Measurements from ENCODE around the gene RPUSD1. TPM values are rescaled to one million over a fixed set of nuclear protein-coding genes. Genes with fewer than 3 reads are reported as not detected.

Gene RPUSD1
- total RNA-seq, 2 donors from 2014 or later: 24.1 to 34.4 TPM

- Histone ChIP-seq H3K4me1 (ENCODE audit: control insufficient read depth, insufficient read depth, low read length) (no peaks in the 10 kb centered on the region), H3K36me3 (ENCODE audit: control insufficient read depth, insufficient read depth, low read length) (no peaks in the 10 kb centered on the region), H3K27me3 (ENCODE audit: control insufficient read depth, insufficient read depth, low read length, poor library complexity, severe bottlenecking) (peaks cover 18% of the 10 kb centered on the region), H3K27ac (ENCODE audit: low read depth, low read length) (no peak overlapping the region), H3K9me3 (ENCODE audit: control insufficient read depth, low read length) (no peaks in the 10 kb centered on the region), H3K9ac (ENCODE audit: extremely low read depth, low read length, poor library complexity, severe bottlenecking) (no peak overlapping the region), H3K4me3 (ENCODE audit: low read length) (no peak overlapping the region)
- 84 to 88% methylated on average over 27 to 33 of the region's 33 CpGs for WGBS, 2 experiments (ENCODE audit: insufficient coverage in 1 of 2, insufficient read length in 1 of 2)
- DNase-seq: no peak
- peaks cover 50% of the 10 kb centered on the region for H3K27me3 Mint-ChIP-seq (ENCODE audit: insufficient read depth)
- H3K4me1 Mint-ChIP-seq: peaks cover 2% of the 10 kb centered on the region
- H3K4me3 Mint-ChIP-seq: no peak overlapping the region
- H3K9me3 Mint-ChIP-seq: peaks cover 3% of the 10 kb centered on the region
- H3K36me3 Mint-ChIP-seq (ENCODE audit: low read depth): no peaks in the 10 kb centered on the region
- no peak overlapping the region for H3K27ac Mint-ChIP-seq
- TF ChIP-seq CTCF (conservative IDR thresholded peaks at IDR 0.05): no peak
These were observed 16.2 kb upstream of the RPUSD1 start for GRCh38 chr16:804193-805048.

GRCh38 chr16:803754-804080 lies 15.5 kb upstream of the RPUSD1 start:
- no peak overlapping the region for H3K9ac ChIP-seq (ENCODE audit: extremely low read depth, low read length, poor library complexity, severe bottlenecking)
- WGBS, 2 experiments (ENCODE audit: insufficient coverage in 1 of 2, insufficient read length in 1 of 2): 65 to 78% methylated on average over 4 to 7 of the region's 8 CpGs
- peaks cover 3% of the 10 kb centered on the region for H3K9me3 Mint-ChIP-seq
- no peak overlapping the region for H3K4me3 Mint-ChIP-seq
- H3K27me3 Mint-ChIP-seq (ENCODE audit: insufficient read depth): peaks cover 44% of the 10 kb centered on the region
- no peaks in the 10 kb centered on the region for H3K4me1 ChIP-seq (ENCODE audit: control insufficient read depth, insufficient read depth, low read length)
- H3K9me3 ChIP-seq (ENCODE audit: control insufficient read depth, low read length): no peaks in the 10 kb centered on the region
- no peak overlapping the region for H3K4me3 ChIP-seq (ENCODE audit: low read length)
- no peak for DNase-seq
- H3K27me3 ChIP-seq (ENCODE audit: control insufficient read depth, insufficient read depth, low read length, poor library complexity, severe bottlenecking): peaks cover 18% of the 10 kb centered on the region
- no peaks in the 10 kb centered on the region for H3K36me3 Mint-ChIP-seq (ENCODE audit: low read depth)
- H3K27ac Mint-ChIP-seq: no peak overlapping the region
- no peaks in the 10 kb centered on the region for H3K36me3 ChIP-seq (ENCODE audit: control insufficient read depth, insufficient read depth, low read length)
- peaks cover 2% of the 10 kb centered on the region for H3K4me1 Mint-ChIP-seq
- no peak overlapping the region for H3K27ac ChIP-seq (ENCODE audit: low read depth, low read length)
- TF ChIP-seq CTCF (conservative IDR thresholded peaks at IDR 0.05): no peak

GRCh38 chr16:802914-803753 lies 15.0 kb upstream of the RPUSD1 start:
- no peak overlapping the region for H3K9ac ChIP-seq (ENCODE audit: extremely low read depth, low read length, poor library complexity, severe bottlenecking)
- H3K36me3 Mint-ChIP-seq (ENCODE audit: low read depth): peaks cover 3% of the 10 kb centered on the region
- WGBS, 2 experiments (ENCODE audit: insufficient coverage in 1 of 2, insufficient read length in 1 of 2): 90 to 91% methylated on average over 22 to 33 of the region's 33 CpGs

More at GRCh38 chr16:802914-803753, 15.0 kb upstream of the RPUSD1 start:
- Mint-ChIP-seq H3K4me1 (peaks cover 2% of the 10 kb centered on the region), H3K4me3 (no peak overlapping the region), H3K27me3 (ENCODE audit: insufficient read depth) (peaks cover 40% of the 10 kb centered on the region), H3K27ac (no peak overlapping the region), H3K9me3 (peaks cover 3% of the 10 kb centered on the region)
- TF ChIP-seq CTCF (conservative IDR thresholded peaks at IDR 0.05): no peak
- no peaks in the 10 kb centered on the region for H3K36me3 ChIP-seq (ENCODE audit: control insufficient read depth, insufficient read depth, low read length)
- H3K27ac ChIP-seq (ENCODE audit: low read depth, low read length): no peak overlapping the region
- DNase-seq: no peak
- no peaks in the 10 kb centered on the region for H3K4me1 ChIP-seq (ENCODE audit: control insufficient read depth, insufficient read depth, low read length)
- no peaks in the 10 kb centered on the region for H3K9me3 ChIP-seq (ENCODE audit: control insufficient read depth, low read length)
- H3K4me3 ChIP-seq (ENCODE audit: low read length): no peak overlapping the region
- peaks cover 18% of the 10 kb centered on the region for H3K27me3 ChIP-seq (ENCODE audit: control insufficient read depth, insufficient read depth, low read length, poor library complexity, severe bottlenecking)

All from endodermal cell (in vitro differentiated cells).